Liver (tissue), 3 donors: ENCODE results near the gene PATZ1.

ENCODE experiments used
- ATF3 ChIP-seq: IDR thresholded peaks from 2 replicates; pipeline ENCODE4 v1.6.1; 2016; ENCODE audit warnings: antibody characterized with exemption
- CTCF ChIP-seq: fragments of 150-350 bp; IDR thresholded peaks from 2 replicates; pipeline ENCODE4 v1.5.1; 2017; ENCODE audit warnings: improper control_type of control experiment, low read depth, low read length; ENCODE audit not compliant: missing input control
- HNF4A ChIP-seq, 2 donors: conservative IDR thresholded peaks; 2 replicates each; pipeline ENCODE4 v1.6.1; 2016; ENCODE audit warnings: antibody characterized with exemption in 2 of 2, mild to moderate bottlenecking in 2 of 2
- JUND ChIP-seq, 2 donors: IDR thresholded peaks; 2 replicates each; pipeline ENCODE4 v1.6.1; 2016; ENCODE audit warnings: antibody characterized with exemption in 2 of 2
- MAX ChIP-seq: IDR thresholded peaks from 2 replicates; pipeline ENCODE4 v1.6.1; 2016; ENCODE audit warnings: antibody characterized with exemption
- TAF1 ChIP-seq: conservative IDR thresholded peaks from 2 replicates; pipeline ENCODE4 v1.6.1; 2016; ENCODE audit warnings: antibody characterized with exemption, mild to moderate bottlenecking
- donor health status: healthy.
- donor health status: healthy.

GRCh38 chr22:31327806-31328543 is 18.2 kb downstream of the PATZ1 start:
- TF ChIP-seq CTCF (no peak), HNF4A (conservative IDR thresholded peaks at IDR 0.05) (no peak), MAX (no peak), JUND (IDR thresholded peaks at IDR 0.05) (no peak), TAF1 (no peak), ATF3 (no peak)
